Glutamatergic neuron (in vitro differentiated cells): Measurements from ENCODE around the gene OR5H1. TPM values are rescaled to one million over a fixed set of nuclear protein-coding genes. Genes with fewer than 3 reads are reported as not detected.

ENCODE experiments used
- DNase-seq: peaks from one replicate; pipeline ENCODE4 v3.0.0; 2022
- H3K27ac Mint-ChIP-seq: one replicate; pipeline ENCODE4 v1.8.0; 2020; ENCODE audit warnings: mild to moderate bottlenecking, mixed read lengths, inconsistent platforms; ENCODE audit not compliant: unreplicated experiment
- H3K27me3 Mint-ChIP-seq: one replicate; pipeline ENCODE4 v1.8.0; 2020; ENCODE audit warnings: mild to moderate bottlenecking, moderate library complexity, mixed read lengths, inconsistent platforms; ENCODE audit not compliant: unreplicated experiment
- H3K36me3 Mint-ChIP-seq: one replicate; pipeline ENCODE4 v1.8.0; 2020; ENCODE audit warnings: mild to moderate bottlenecking, mixed read lengths, inconsistent platforms; ENCODE audit not compliant: unreplicated experiment
- H3K4me1 Mint-ChIP-seq: one replicate; pipeline ENCODE4 v1.8.0; 2020; ENCODE audit warnings: mild to moderate bottlenecking, low read depth, mixed read lengths, inconsistent platforms; ENCODE audit not compliant: unreplicated experiment
- H3K4me3 Mint-ChIP-seq: one replicate; pipeline ENCODE4 v1.8.0; 2020; ENCODE audit warnings: mild to moderate bottlenecking, mixed read lengths, inconsistent platforms; ENCODE audit not compliant: unreplicated experiment
- H3K9me3 Mint-ChIP-seq: one replicate; pipeline ENCODE4 v1.8.0; 2020; ENCODE audit warnings: mild to moderate bottlenecking, moderate library complexity, mixed read lengths, inconsistent platforms; ENCODE audit not compliant: unreplicated experiment
- long read RNA-seq: library from polyadenylated mRNA; unstranded; transcript quantifications from one replicate; pipeline ENCODE4 v2.0.0, GENCODE V29; 2020; ENCODE audit not compliant: unreplicated experiment
- total RNA-seq: library from RNA; stranded (reverse); fragmentation: NEBNext Ultra II Directional; extraction: Animal tissue kit (Norgen Biotek cat#: 25700); gene quantifications from one replicate; pipeline ENCODE4 v1.2.1, GENCODE V29; 2021; ENCODE audit not compliant: unreplicated experiment
- TF ChIP-seq, protein P1 (sequence below): fragments of 200-600 bp; sonication (generic); IDR thresholded peaks from one replicate; pipeline ENCODE4 v1.5.0; 2021; ENCODE audit not compliant: partially characterized antibody, unreplicated experiment

The OR5H1 gene
- not detected for total RNA-seq
- long read RNA-seq: 0 reads

DNA sequence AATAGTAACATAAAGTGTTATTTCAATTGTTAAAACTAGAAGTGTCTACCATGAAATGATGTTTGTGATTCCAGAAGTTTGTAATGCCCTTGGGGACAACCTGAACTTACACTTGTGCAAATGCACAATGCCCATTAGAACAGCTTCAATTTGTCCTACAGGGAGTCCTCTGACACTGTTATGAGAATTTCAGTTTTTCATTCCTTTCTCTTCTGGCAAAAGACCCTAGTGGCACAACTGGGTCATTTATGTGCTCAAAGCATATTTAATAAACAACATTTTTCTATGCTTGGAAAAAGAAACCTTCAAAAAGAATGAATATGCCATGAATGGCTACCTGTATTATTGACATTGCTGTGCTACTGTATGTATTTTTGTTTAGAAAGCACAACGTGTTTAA is at the start of gene OR5H1:
Gene OR5H1 (plus strand): TSS at position 301 of the 400 bp plus-strand sequence. CDS start 1,977 bp downstream, outside the sequence.
- H3K9me3 Mint-ChIP-seq: no peaks in the 10 kb centered on the region

DNA sequence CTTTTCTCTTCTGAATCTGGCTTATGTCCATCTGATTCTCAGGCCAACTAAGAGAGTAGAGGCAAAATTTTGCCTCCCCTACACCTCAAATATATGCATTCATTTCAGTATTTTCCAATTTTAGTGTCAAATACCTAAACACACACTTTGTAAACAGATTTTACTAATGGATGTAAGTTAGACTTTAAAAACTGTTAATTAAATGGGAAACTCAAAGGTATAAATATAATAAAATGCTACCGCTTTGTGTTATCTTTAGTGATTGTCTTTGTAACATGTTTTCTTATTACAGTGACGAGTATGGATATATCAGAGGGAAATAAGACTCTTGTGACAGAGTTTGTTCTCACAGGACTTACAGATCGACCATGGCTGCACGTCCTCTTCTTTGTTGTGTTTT is 43.6 kb upstream of the OR5H1 start, which contains the start of gene OR5AC2:
Gene OR5AC2 (plus strand): TSS at position 301 of the 400 bp plus-strand sequence. CDS start 0 bp downstream, at position 301.
- Mint-ChIP-seq H3K9me3 (no peaks in the 10 kb centered on the region), H3K4me3 (no peak within 1 kb of the TSS), H3K27me3 (no peaks in the 10 kb centered on the region), H3K36me3 (no peaks in the 10 kb centered on the region), H3K27ac (no peak within 1 kb of the TSS), H3K4me1 (no peaks in the 10 kb centered on the region)
- no peak for DNase-seq
- TF ChIP-seq, protein P1, sequence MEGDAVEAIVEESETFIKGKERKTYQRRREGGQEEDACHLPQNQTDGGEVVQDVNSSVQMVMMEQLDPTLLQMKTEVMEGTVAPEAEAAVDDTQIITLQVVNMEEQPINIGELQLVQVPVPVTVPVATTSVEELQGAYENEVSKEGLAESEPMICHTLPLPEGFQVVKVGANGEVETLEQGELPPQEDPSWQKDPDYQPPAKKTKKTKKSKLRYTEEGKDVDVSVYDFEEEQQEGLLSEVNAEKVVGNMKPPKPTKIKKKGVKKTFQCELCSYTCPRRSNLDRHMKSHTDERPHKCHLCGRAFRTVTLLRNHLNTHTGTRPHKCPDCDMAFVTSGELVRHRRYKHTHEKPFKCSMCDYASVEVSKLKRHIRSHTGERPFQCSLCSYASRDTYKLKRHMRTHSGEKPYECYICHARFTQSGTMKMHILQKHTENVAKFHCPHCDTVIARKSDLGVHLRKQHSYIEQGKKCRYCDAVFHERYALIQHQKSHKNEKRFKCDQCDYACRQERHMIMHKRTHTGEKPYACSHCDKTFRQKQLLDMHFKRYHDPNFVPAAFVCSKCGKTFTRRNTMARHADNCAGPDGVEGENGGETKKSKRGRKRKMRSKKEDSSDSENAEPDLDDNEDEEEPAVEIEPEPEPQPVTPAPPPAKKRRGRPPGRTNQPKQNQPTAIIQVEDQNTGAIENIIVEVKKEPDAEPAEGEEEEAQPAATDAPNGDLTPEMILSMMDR: no peak

More for the DNA sequence above, at the start of gene OR5H1:
- no peak for DNase-seq
- Mint-ChIP-seq H3K36me3 (no peaks in the 10 kb centered on the region), H3K27me3 (no peaks in the 10 kb centered on the region), H3K4me3 (no peak within 1 kb of the TSS), H3K4me1 (no peaks in the 10 kb centered on the region), H3K27ac (no peak within 1 kb of the TSS)
- TF ChIP-seq, protein P1: no peak

DNA sequence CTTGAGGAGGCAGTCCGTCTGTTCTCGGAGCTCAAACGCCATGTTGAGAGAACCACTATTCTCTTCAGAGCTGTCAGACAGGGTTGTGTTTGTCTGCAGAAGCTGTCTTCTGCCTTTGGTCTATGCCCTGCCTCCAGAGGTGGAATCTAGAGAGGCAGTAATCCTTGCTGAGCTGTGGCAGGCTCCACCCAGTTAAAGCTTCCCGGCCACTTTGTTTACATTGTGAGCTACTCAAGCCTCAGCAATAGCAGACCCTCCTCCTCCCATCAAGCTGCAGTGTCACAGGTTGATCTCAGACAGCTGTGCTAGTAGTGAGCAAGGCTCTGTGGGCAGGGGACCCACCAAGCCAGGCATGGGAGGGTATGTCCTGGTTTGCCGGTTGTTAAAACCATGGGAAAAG is 34.6 kb upstream of the OR5H1 start:
- no peaks in the 10 kb centered on the region for H3K4me1 Mint-ChIP-seq
- no peaks in the 10 kb centered on the region for H3K27me3 Mint-ChIP-seq
- TF ChIP-seq, protein P1: no peak
- no peak overlapping the region for H3K4me3 Mint-ChIP-seq
- no peak overlapping the region for H3K27ac Mint-ChIP-seq
- no peak for DNase-seq
- H3K36me3 Mint-ChIP-seq: no peaks in the 10 kb centered on the region
- no peaks in the 10 kb centered on the region for H3K9me3 Mint-ChIP-seq

DNA sequence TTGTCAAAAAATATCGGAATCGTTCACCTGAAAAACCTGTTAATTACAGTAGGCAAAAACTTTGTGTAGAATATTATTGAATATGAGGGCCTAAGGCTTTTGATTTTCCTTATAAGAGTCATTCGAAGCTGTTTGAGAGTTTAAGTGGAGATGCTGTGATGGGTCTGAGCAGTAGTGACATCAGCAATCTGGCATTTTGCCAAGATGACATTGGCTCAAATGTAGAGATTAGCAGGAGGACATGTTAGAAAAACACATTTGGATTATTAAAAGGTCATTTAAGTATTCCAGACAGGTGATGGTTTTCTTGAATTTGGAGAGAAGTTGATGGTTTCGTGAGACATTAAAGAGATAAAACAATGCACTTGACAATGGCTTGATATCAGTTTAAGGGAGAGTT is 30.7 kb upstream of the OR5H1 start:
- Mint-ChIP-seq H3K27ac (no peak overlapping the region), H3K27me3 (no peaks in the 10 kb centered on the region), H3K4me3 (no peak overlapping the region), H3K9me3 (no peaks in the 10 kb centered on the region), H3K4me1 (no peaks in the 10 kb centered on the region), H3K36me3 (no peaks in the 10 kb centered on the region)
- TF ChIP-seq, protein P1: no peak
- no peak for DNase-seq

DNA sequence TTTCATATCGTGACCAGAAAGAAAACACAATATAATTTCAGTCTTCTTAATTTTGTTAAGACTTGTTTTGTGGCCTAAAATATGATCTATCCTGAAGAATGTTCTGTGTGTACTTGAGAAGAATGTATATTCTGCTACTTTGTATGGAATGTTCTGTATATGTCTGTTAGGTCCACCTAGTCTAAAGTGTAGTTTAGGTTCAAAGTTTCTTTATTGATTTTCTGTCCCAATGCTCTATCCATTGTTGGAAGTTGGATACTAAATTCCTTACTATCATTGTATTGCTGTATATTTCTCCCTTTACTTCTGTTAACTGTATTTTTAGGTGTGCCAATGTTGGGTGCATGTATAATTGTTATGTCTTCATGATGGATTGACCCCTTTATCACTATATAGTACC is 22.4 kb upstream of the OR5H1 start:
- no peaks in the 10 kb centered on the region for H3K9me3 Mint-ChIP-seq
- TF ChIP-seq, protein P1: no peak
- H3K4me3 Mint-ChIP-seq: no peak overlapping the region
- no peaks in the 10 kb centered on the region for H3K36me3 Mint-ChIP-seq
- DNase-seq: no peak
- H3K27me3 Mint-ChIP-seq: no peaks in the 10 kb centered on the region
- no peak overlapping the region for H3K27ac Mint-ChIP-seq
- H3K4me1 Mint-ChIP-seq: no peaks in the 10 kb centered on the region
